Superior temporal gyrus (tissue), 1 donor: Measurements from ENCODE around the gene SHB.

Experiments
- DNase-seq: peaks from one replicate; pipeline ENCODE4 v3.0.0-alpha.2; 2016; ENCODE audit errors: extremely low spot score

Gene SHB

GRCh38 chr9:37953206-37953774, 115.7 kb downstream of the SHB start:
- DNase-seq = no peak

GRCh38 chr9:37952731-37953130, 116.3 kb downstream of the SHB start:
- no peak for DNase-seq

GRCh38 chr9:37951671-37952449, 117.2 kb downstream of the SHB start:
- no peak for DNase-seq

GRCh38 chr9:37950561-37950960, 118.5 kb downstream of the SHB start:
- no peak for DNase-seq

DNA sequence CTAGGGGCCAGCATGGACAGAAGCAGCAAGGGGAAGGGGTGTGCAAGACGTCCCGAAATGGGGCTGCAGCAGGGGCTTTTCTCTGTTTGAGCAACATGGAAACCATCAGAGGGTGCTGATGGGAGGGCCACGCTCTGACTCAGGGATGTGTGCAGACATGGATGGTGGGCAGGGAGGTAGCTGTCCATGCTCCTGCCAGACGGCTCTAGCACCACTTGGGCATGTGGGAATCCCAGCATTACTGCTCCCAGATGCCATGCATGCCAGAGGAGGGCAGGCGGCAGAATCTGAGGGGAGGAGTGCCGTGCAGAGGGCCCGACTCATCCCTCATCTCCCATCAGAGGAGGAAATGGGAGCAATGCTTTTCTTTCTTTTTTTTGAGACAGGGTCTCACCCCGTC, 119.5 kb downstream of the SHB start:
- DNase-seq = no peak

- DNase-seq = no peak
Measured at GRCh38 chr9:37948417-37948980, 120.5 kb downstream of the SHB start.

GRCh38 chr9:37947977-37948376, 121.0 kb downstream of the SHB start:
- no peak for DNase-seq

DNA sequence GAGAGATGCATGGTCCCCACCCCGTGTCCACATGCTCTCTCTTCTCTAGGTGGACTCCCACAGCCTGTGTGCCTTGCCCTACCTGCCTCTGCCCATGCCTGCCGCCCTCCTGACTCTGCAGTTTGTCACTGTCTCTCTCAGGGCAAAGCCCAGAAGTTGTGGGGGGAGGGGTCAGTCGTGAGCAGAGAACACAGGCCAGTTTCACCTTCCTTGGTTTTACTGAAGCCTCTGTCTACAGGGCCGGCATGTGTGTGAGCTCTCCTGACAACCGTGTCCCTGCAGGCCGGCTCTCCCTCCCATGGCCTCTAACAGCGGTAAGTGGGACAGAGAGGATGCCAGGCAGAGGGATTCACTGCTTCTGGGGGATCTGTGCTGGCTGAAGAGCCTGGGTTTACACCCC, 121.6 kb downstream of the SHB start:
- no peak for DNase-seq

DNA sequence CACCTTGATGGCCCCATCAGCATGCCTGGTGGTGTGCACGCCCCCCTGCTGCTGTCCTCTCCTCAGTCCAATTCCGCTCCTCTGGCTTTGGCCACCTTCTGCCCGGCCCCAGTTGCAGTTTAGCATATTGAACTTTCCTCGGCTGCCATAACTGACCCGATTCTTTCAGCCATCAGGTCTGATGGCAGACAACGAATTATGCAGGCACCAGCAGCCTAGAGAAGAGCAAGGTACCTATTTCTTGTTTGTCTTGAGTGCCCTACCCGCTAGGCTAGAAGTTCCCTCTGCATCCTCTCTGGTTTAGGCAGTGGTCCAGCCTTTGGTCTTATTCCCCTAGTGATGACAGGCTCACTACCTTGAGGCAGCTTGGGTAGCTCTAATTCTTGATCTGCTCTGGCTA, 122.1 kb downstream of the SHB start:
- DNase-seq = no peak

DNA sequence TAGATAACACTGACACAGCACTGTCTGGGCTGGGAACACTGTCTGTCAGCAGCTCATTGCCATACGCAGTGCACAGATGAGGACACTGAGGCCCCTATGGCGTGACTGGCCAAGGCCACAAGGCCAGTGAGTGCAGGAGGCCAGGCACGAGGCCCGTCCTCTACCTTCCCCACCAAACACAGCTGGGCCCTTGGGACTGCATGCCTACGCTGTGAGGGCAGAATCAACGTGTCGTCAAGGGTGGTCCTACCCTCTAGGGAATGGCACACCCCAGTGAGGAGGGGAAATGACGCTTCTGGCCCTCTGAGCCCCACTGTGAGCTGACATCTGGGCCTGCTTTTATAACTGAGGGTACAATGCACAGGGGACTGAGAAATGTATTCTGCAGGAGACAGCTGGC, 123.0 kb downstream of the SHB start:
- no peak for DNase-seq

GRCh38 chr9:37944671-37945481, 124.2 kb downstream of the SHB start:
- no peak for DNase-seq

DNA sequence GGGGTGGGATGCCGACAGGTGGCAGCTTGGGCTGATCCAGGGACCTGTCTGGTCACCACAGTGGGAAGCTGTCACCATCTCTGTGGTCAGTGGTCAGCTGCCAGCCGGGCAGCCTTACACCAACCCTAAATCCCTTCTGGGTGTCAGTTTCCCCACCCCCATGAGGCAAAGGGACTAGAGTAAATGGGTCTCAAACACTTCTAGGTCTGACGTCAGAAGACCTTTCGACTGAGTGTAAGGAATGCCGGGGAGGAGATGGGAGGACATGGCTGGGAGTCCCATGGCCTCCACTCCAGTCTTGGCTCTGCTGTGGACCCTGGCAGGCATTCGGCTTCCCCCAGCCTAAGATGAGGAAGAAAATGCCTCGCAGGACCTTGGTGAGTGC, 124.8 kb downstream of the SHB start:
- no peak for DNase-seq

GRCh38 chr9:37943345-37944265, 125.4 kb downstream of the SHB start:
- no peak for DNase-seq

DNA sequence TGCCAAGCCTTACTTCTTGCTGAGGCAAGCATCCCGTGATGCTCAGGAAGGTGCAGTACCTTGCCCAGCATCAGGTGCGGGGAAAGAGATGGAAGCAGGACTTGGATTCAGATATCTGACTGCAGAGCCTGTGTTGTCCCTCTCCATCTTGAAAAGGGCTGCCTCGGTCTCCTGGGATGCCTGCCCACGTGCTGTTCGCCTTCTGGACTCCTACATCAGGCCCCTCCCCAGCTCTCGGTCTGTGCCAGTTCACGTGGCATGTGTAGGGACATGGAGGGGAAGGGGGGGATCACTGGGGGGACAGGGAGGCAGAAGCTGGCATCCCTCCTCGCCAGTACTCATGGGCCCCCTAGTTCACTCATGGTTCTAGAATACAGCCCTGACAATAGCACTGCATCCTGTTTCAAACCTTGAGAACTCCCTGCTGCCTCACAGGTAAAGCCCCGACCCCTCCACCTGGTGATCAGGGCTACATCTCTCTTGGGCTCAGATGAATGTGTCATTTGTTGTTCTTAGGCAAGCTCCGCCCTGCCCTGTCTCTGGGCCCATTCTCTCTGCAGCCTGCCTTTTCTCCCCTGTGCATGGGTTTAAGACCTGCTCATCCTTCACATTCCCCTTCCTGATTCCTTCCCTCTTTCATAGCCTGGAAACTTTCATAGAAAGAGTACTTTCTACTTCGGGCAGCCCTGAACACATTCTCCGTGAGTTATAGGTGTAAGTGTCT, 126.2 kb downstream of the SHB start:
- DNase-seq = no peak

GRCh38 chr9:37941253-37941652, 127.8 kb downstream of the SHB start:
- no peak for DNase-seq

- DNase-seq = no peak
Measured at GRCh38 chr9:37939575-37940095, 129.4 kb downstream of the SHB start.

GRCh38 chr9:37938121-37938891, 130.7 kb downstream of the SHB start:
- no peak for DNase-seq

DNA sequence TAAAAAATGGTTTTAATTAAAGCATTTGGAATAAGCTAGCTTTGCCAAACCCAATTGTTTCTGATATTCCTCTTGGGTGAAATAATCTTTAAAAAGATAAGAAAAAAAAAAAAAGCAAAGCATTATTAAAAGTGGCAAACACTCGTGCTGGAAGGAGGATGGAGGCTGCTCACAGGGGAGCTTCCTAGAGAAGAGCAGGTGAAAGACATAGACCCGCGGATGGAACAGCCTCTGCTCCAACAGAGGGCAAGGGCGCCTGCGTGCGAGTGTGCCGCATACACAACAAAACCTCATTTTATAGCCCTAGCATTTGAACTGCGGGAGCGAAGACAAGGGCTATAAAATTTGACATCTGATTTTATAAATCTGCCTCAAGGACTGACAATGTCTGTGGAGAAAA, 131.7 kb downstream of the SHB start:
- DNase-seq = no peak

GRCh38 chr9:37936965-37937364, 132.1 kb downstream of the SHB start:
- DNase-seq = no peak

DNA sequence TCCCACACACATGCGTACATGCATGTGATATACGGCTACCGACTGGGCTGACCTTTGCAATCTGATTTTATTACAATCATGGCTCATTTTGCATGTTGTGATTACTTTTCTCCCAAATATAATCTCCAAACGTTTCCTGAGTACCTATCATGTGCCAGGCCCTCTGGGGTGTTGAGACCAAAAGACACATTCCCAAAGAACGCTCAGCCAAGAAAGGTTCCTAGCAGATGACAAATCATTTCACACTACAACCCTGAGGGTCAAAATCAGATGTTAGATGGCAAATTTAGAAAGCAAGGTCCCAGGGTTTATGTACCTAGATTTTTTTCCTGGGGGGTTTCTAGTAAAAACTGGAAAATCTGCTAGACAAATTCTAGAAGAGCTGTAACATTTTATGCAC, 132.7 kb downstream of the SHB start:
- no peak for DNase-seq
